ENCODE results near the gene FER.
"Not testable (repeated sequence)": the region's sequence is repeated elsewhere in the genome, so short reads cannot be mapped to it uniquely, and the experiment has no call there.

FER gene

GRCh38 chr5:108957333-108957732 is 209.6 kb downstream of the FER start:
- no peak for DNase-seq (ENCODE audit: low spot score)

GRCh38 chr5:108966910-108967309 is 219.2 kb downstream of the FER start:
- no peak for DNase-seq (ENCODE audit: low spot score)

GRCh38 chr5:108974594-108974993 is 226.9 kb downstream of the FER start:
- DNase-seq (ENCODE audit: low spot score): no peak

DNA sequence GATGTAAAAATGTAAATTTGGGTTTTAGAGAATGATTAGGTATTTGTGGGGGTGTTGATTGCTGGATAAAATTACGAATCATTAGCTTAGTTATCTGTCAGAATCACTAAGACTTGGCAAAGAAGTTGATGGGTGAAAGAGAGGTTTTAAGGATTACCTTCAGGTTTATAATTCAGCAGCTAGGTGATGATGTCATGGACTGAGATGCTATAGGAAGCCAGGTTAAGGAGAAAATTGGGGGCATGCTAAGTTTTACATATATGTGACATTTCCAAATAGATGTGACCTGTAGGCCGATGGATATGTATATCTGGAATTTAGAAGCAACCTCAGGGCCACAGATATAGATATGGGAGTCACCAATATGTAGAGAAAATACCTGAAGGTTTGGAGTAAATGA is 228.0 kb downstream of the FER start:
- no peak for DNase-seq (ENCODE audit: low spot score)

GRCh38 chr5:108983461-108984092 is 235.9 kb downstream of the FER start:
- peak; percentile 1 for DNase-seq (ENCODE audit: low spot score)

DNA sequence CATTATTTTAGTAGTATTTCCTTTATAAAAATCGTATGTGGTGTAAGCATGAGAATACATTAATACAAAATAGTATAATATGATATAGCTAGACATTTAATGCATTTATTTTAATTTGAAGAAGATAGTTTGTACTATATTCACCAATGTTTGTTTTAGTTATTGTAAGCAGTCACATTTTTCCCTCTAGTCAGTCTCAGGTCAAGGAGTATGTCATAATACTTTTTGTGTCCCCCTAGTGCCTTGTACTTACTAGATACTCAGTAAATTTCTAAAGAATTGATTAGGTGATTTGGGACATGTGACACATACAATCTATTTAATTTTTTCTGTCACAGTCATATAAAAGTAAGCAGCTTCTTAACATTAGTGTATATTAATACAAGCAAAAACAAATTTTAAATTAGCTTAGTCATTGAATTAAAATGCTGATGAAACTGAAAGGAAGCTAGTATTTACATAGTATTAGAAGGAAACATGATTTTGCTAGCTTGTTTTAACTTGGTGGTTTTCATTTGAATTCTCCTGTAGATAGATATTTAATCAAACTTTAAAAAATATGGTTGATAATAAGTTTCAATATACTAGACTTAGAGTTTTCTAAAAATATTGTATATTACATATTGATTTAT is 242.2 kb downstream of the FER start:
- peak; percentile 5 for DNase-seq (ENCODE audit: low spot score)

DNA sequence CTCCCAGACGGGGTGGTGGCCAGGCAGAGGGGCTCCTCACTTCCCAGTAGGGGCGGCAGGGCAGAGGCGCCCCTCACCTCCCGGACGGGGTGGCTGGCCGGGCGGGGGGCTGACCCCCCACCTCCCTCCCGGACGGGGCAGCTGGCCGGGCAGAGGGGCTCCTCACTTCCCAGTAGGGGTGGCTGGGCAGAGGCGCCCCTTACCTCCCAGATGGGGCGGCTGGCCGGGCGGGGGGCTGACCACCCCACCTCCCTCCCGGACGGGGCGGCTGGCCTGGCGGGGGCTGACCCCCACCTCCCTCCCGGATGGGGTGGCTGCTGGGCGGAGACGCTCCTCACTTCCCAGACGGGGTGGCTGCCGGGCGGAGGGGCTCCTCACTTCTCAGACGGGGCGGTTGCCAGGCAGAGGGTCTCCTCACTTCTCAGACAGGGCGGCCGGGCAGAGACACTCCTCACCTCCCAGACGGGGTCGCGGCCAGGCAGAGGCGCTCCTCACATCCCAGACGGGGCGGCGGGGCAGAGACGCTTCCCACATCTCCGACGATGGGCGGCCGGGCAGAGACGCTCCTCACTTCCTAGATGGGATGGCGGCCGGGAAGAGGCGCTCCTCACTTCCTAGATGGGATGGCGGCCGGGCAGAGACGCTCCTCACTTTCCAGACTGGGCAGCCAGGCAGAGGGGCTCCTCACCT is 244.8 kb downstream of the FER start:
- DNase-seq (ENCODE audit: low spot score): not testable (repeated sequence)

DNA sequence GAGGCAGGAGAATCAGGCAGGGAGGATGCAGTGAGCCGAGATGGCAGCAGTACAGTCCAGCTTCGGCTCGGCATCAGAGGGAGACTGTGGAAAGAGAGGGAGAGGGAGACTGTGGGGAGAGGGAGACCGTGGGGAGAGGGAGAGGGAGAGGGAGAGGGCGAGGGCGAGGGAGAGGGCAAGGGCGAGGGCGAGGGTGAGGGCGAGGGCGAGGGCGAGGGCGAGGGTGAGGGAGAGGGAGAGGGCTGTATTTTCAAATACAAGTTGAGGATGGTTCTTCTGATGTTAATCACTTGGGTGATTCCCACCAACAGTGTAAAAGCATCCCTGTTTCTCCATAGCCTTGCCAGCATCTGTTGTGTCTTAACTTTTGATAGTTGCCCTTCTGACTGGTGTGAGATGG is 245.7 kb downstream of the FER start:
- not testable (repeated sequence) for DNase-seq (ENCODE audit: low spot score)

- DNase-seq (ENCODE audit: low spot score): no peak
Measured at GRCh38 chr5:108997720-108998119, 250.0 kb downstream of the FER start.

GRCh38 chr5:108998216-108998615 is 250.5 kb downstream of the FER start:
- DNase-seq (ENCODE audit: low spot score): no peak

- DNase-seq (ENCODE audit: low spot score): no peak
Measured at GRCh38 chr5:109003928-109004327, 256.2 kb downstream of the FER start.

- no peak for DNase-seq (ENCODE audit: low spot score)
Measured at GRCh38 chr5:109005297-109006009, 257.8 kb downstream of the FER start.

DNA sequence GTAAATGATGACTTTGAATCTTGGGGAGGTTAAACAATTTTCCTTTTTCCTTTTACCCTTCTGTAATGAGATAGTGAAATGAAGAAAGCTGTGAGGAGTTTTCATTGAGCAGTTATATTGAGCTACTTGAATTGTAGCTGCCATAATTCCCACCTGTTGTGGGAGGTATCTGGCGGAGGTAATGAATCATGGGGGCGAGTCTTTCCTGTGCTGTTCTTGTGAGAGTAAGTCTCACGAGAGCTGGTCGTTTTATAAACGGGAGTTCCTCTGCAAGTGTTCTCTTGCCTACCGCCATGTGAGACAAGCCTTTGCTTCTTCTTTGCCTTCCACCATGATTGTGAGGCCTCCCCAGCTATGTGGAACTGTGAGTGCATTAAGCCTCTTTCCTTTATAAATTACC is 258.4 kb downstream of the FER start:
- DNase-seq (ENCODE audit: low spot score): no peak

GRCh38 chr5:109016300-109016699 is 268.6 kb downstream of the FER start:
- no peak for DNase-seq (ENCODE audit: low spot score)

DNA sequence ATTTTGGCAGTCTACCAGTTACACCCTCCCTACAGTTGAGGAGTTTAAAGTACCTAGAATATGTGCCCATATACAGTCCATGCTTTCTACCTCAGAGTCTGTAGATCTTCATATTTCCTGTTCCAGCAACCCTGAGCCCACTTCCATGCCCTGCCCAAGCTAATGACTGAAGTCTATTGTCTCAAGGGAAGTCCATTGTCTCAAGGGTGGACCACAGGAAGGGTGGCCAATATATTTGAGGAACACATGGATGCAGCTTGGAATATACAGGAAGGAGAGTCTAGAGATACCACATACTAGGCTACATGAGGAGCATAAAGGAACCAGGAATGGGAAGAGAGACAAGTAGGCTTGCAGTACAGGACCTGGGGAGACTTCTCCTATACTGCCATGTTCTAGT is 274.4 kb downstream of the FER start:
- DNase-seq (ENCODE audit: low spot score): no peak

- DNase-seq (ENCODE audit: low spot score): not testable (repeated sequence)
Measured at GRCh38 chr5:109025729-109026128, 278.0 kb downstream of the FER start.

GRCh38 chr5:109027983-109028607 is 280.4 kb downstream of the FER start:
- DNase-seq (ENCODE audit: low spot score): no peak

DNA sequence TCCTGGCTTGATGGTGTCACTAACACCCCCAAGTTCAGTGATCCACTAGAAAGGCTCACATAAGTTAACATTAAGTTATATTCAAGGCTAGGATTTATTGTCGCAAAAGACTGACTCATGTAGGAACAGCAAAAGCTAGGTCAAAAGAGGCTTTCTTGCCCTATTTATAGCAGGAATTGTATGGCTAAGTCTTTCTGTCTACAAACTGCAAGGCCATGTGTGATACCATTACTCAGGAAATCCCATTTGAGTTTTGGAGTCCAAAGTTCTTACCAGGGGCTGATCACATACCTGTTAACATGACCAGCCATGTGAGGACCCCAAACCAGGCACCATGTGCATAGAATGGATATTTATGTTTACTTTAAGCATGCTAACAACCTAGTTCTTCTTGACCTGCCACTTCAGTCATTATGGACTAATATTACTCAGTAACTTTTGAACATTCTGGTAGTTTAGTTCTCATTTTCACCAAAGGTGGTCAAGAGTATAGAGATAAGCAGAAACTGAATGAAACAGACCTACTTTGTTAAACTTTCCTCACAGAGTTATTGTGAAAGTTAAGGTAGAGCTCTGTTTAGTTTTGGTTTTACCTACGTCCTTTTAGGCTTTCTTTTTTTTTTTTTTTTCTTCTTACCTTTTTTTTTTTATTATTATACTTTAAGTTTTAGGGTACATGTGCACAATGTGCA is 281.1 kb downstream of the FER start:
- no peak for DNase-seq (ENCODE audit: low spot score)

GRCh38 chr5:109029847-109030246 is 282.1 kb downstream of the FER start:
- no peak for DNase-seq (ENCODE audit: low spot score)

DNA sequence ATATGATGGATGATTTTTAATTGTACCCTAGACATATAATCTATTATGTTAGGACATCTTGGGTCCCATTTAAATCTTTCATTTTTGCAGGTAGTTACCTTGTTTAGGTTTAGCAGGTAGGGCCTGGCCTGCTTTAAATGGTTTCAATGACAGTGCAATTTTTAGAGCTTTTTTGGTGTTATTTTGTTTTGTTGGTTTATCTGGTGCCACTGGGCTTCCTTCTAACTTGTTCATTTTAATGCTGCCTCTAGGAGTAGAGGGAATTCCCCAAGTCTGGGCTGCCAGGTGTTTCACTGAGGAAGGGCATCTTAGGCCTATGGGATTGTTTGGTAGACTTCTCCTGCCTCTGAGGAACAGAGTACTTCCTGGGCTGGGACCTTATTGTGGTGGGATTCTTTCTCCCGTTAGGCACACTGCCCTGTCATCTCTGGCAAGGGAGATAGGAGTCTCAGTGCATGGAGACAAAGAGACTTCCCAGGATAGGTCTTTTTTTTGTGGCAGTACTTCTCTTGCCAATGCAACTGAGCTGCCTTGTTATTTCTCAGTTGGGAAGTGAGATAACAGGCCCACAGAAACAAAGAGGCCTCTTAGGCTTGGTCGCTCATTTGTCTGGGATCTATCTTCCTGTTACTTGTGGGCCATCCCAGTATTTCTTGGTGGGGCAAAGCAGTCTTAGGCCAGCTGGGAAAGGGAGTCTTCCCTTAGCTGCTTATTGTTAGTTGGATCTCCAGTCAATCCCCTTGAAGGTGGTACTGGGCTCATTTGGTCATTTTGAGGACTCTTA is 282.9 kb downstream of the FER start:
- DNase-seq (ENCODE audit: low spot score): no peak

GRCh38 chr5:109034306-109034705 is 286.6 kb downstream of the FER start:
- no peak for DNase-seq (ENCODE audit: low spot score)

All from hepatic stellate cell (primary cell).